HepG2 (cell line): Measurements from ENCODE around the gene TBCB. TPM values are rescaled to one million over a fixed set of nuclear protein-coding genes. Genes with fewer than 3 reads are reported as not detected.
A peak's percentile ranks its signal among the peaks of the same experiment; 100 is the strongest.

ENCODE experiments used
- CBX1 ChIP-seq: IDR thresholded peaks from one replicate; pipeline ENCODE4 v1.6.1; 2016; ENCODE audit warnings: antibody characterized with exemption, low read depth
- GATA4 ChIP-seq: sonication (generic); IDR thresholded peaks from 2 replicates; pipeline ENCODE4 v1.6.1; 2016; ENCODE audit warnings: antibody characterized with exemption, low read depth, borderline replicate concordance
- KLF6 ChIP-seq: IDR thresholded peaks from 2 replicates; pipeline ENCODE4 v1.8.0; 2016; ENCODE audit warnings: missing biosample characterization, missing genetic modification reagents
- RBAK ChIP-seq: sonication (generic); formaldehyde crosslinking; IDR thresholded peaks from 2 replicates; pipeline ENCODE4 v1.5.1; 2020; ENCODE audit warnings: mild to moderate bottlenecking, missing genetic modification reagents
- REXO4 ChIP-seq: sonication (generic); formaldehyde crosslinking; IDR thresholded peaks from 2 replicates; pipeline ENCODE4 v1.8.0; 2022; ENCODE audit warnings: missing genetic modification reagents, mild to moderate bottlenecking, borderline replicate concordance
- SNRNP70 ChIP-seq: fragments of 200-400 bp; formaldehyde crosslinking; IDR thresholded peaks from 2 replicates; pipeline ENCODE4 v1.6.1; 2017; ENCODE audit warnings: mild to moderate bottlenecking, low read depth, low read length, moderate library complexity
- SRSF1 ChIP-seq: fragments of 200-400 bp; formaldehyde crosslinking; optimal IDR thresholded peaks from 2 replicates; pipeline ENCODE3; 2017; ENCODE audit warnings: mild to moderate bottlenecking, low read depth, low read length, moderate library complexity
- THAP11 ChIP-seq: IDR thresholded peaks from 2 replicates; pipeline ENCODE4 v1.6.1; 2016; ENCODE audit warnings: missing biosample characterization, missing genetic modification reagents
- USF2 ChIP-seq, 2 experiments: sonication (generic) in 1 of 2; formaldehyde crosslinking in 1 of 2; IDR thresholded peaks; 2 replicates each; pipeline versions ENCODE4 v1.5.1 to v1.6.1; 2011 to 2020; ENCODE audit warnings: borderline replicate concordance in 1 of 2, low read depth in 1 of 2, low read length in 1 of 2, mild to moderate bottlenecking in 1 of 2, missing genetic modification reagents in 1 of 2, moderate library complexity in 1 of 2
- ZNF253 ChIP-seq: sonication (generic); formaldehyde crosslinking; IDR thresholded peaks from 2 replicates; pipeline ENCODE4 v1.8.0; 2022; ENCODE audit warnings: mild to moderate bottlenecking, missing genetic modification reagents, borderline replicate concordance
- ZNF768 ChIP-seq: sonication (generic); formaldehyde crosslinking; IDR thresholded peaks from 2 replicates; pipeline ENCODE4 v1.4.0; 2020; ENCODE audit warnings: missing genetic modification reagents
- ZNF772 ChIP-seq: sonication (generic); formaldehyde crosslinking; IDR thresholded peaks from 2 replicates; pipeline ENCODE4 v1.5.0; 2020; ENCODE audit warnings: mild to moderate bottlenecking, missing genetic modification reagents
- ZNF878 ChIP-seq: sonication (generic); formaldehyde crosslinking; IDR thresholded peaks from 2 replicates; pipeline ENCODE4 v1.8.1; 2023; ENCODE audit warnings: mild to moderate bottlenecking, missing genetic modification reagents, moderate library complexity
- ZZZ3 ChIP-seq: sonication (generic); formaldehyde crosslinking; IDR thresholded peaks from 2 replicates; pipeline ENCODE4 v1.4.0; 2020; ENCODE audit warnings: missing genetic modification reagents, mild to moderate bottlenecking, borderline replicate concordance
- polyA plus RNA-seq, 8 experiments: library from polyadenylated mRNA; depleted of rRNA in 3 of 8; stranded (reverse) in 7 of 8; unstranded in 1 of 8; fragments of >200 nt; fragmentation: Illumina TruSeq in 4 of 8; extraction: Trizol in 4 of 8; gene quantifications; 2 replicates each; pipeline versions ENCODE4 v1.2.1 to v1.2.3, GENCODE V29; 2011 to 2016; ENCODE audit warnings: low read depth in 4 of 8, missing spikeins in 1 of 8, mixed read lengths in 1 of 8; ENCODE audit not compliant: insufficient read depth in 1 of 8
- total RNA-seq, 5 experiments: library from RNA; depleted of rRNA; stranded (reverse); fragments of >200 nt; fragmentation: Illumina TruSeq; extraction: Trizol; gene quantifications; 2 replicates each; pipeline ENCODE4 v1.2.3, GENCODE V29; 2016; ENCODE audit warnings: low read depth in 1 of 5
- TF ChIP-seq, protein P1 (sequence below), 2 experiments: sonication (generic) in 1 of 2; formaldehyde crosslinking in 1 of 2; IDR thresholded peaks; 2 replicates each; pipeline versions ENCODE4 v1.4.0 to v1.6.1; 2016 to 2020; ENCODE audit warnings: borderline replicate concordance in 1 of 2, low read depth in 1 of 2, mild to moderate bottlenecking in 1 of 2, missing genetic modification reagents in 1 of 2
- TF ChIP-seq, protein P2 (sequence below): sonication (generic); formaldehyde crosslinking; IDR thresholded peaks from 2 replicates; pipeline ENCODE4 v1.4.0; 2020; ENCODE audit warnings: low read depth, missing genetic modification reagents

TBCB gene
- total and polyA plus RNA-seq, 2 of the 13 experiments (the other 11 are each of a cell fraction or from before 2014, with no cell fraction given), result 271 to 276 TPM

DNA sequence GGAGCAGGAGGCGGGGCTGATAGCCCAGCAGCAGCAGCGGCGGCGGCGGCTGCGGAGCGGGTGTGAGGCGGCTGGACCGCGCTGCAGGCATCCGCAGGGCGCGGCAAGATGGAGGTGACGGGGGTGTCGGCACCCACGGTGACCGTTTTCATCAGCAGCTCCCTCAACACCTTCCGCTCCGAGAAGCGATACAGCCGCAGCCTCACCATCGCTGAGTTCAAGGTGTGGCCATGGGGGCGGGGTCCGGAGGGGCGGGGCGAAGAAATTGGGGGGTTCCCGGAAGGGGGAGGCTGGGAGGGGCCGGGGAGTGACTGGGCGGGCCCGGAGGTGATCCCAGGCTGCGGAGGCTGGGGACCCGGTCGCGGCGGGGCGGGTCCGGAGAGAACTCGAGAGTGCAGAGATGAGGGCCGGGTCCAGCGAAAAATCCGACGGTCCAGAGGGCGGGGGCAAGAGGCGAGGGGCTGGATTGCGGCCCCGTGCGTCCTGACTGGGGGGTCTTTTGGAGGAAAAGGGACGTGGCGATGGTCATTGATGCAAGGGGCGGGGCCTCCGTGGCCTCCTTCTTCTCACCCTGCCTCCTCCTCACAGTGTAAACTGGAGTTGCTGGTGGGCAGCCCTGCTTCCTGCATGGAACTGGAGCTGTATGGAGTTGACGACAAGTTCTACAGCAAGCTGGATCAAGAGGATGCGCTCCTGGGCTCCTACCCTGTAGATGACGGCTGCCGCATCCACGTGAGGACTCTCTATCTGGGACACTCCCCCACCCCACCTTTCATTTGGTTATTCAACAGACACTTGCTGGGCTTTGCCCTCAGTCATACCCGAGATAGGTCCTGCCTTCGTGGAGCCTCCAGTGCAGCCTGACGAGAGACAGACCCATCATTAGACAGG is at the start of gene TBCB (continued):
- TF ChIP-seq ZNF772 (CRISPR knock-in tag), result no peak; the same call in 1 of the 2 replicates
- TF ChIP-seq, protein P1, sequence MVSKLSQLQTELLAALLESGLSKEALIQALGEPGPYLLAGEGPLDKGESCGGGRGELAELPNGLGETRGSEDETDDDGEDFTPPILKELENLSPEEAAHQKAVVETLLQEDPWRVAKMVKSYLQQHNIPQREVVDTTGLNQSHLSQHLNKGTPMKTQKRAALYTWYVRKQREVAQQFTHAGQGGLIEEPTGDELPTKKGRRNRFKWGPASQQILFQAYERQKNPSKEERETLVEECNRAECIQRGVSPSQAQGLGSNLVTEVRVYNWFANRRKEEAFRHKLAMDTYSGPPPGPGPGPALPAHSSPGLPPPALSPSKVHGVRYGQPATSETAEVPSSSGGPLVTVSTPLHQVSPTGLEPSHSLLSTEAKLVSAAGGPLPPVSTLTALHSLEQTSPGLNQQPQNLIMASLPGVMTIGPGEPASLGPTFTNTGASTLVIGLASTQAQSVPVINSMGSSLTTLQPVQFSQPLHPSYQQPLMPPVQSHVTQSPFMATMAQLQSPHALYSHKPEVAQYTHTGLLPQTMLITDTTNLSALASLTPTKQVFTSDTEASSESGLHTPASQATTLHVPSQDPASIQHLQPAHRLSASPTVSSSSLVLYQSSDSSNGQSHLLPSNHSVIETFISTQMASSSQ (IDR thresholded peaks at IDR 0.05; ENCODE audit: low read depth), result no peak
- TF ChIP-seq, protein P1 (CRISPR knock-in tag; IDR thresholded peaks at IDR 0.05; ENCODE audit: borderline replicate concordance), result 0 out of 2 replicates have a peak, but pooled peaks have one; percentile 37
- TF ChIP-seq REXO4 (CRISPR knock-in tag), result no peak
- TF ChIP-seq KLF6 (CRISPR knock-in tag), result no peak
- TF ChIP-seq ZNF768, result no peak
- no peak for TF ChIP-seq SNRNP70
- TF ChIP-seq RBAK (CRISPR knock-in tag), result no peak
- TF ChIP-seq ZNF253 (CRISPR knock-in tag), result no peak
- TF ChIP-seq ZZZ3 (CRISPR knock-in tag), result peak; percentile 28; the same call in 1 of the 2 replicates
- no peak for TF ChIP-seq ZNF878 (CRISPR knock-in tag)
- TF ChIP-seq CBX1, result peak; percentile 75
- no peak for TF ChIP-seq GATA4
- no peak for TF ChIP-seq SRSF1
- TF ChIP-seq THAP11 (CRISPR knock-in tag), result no peak
- TF ChIP-seq, protein P2, sequence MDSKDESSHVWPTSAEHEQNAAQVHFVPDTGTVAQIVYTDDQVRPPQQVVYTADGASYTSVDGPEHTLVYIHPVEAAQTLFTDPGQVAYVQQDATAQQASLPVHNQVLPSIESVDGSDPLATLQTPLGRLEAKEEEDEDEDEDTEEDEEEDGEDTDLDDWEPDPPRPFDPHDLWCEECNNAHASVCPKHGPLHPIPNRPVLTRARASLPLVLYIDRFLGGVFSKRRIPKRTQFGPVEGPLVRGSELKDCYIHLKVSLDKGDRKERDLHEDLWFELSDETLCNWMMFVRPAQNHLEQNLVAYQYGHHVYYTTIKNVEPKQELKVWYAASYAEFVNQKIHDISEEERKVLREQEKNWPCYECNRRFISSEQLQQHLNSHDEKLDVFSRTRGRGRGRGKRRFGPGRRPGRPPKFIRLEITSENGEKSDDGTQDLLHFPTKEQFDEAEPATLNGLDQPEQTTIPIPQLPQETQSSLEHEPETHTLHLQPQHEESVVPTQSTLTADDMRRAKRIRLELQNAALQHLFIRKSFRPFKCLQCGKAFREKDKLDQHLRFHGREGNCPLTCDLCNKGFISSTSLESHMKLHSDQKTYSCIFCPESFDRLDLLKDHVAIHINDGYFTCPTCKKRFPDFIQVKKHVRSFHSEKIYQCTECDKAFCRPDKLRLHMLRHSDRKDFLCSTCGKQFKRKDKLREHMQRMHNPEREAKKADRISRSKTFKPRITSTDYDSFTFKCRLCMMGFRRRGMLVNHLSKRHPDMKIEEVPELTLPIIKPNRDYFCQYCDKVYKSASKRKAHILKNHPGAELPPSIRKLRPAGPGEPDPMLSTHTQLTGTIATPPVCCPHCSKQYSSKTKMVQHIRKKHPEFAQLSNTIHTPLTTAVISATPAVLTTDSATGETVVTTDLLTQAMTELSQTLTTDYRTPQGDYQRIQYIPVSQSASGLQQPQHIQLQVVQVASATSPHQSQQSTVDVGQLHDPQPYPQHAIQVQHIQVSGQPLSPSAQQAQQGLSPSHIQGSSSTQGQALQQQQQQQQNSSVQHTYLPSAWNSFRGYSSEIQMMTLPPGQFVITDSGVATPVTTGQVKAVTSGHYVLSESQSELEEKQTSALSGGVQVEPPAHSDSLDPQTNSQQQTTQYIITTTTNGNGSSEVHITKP (CRISPR knock-in tag), result no peak
- TF ChIP-seq USF2 (IDR thresholded peaks at IDR 0.05; ENCODE audit: low read depth, low read length), result no peak
- TF ChIP-seq USF2 (CRISPR knock-in tag; IDR thresholded peaks at IDR 0.05; ENCODE audit: borderline replicate concordance), result peak; percentile 28; the same call in 1 of the 2 replicates
